GM12878 (cell line): Measurements from ENCODE around the gene GSS. TPM values are rescaled to one million over a fixed set of nuclear protein-coding genes. Genes with fewer than 3 reads are reported as not detected.

Experiments
- FOXM1 ChIP-seq: IDR thresholded peaks from 2 replicates; pipeline ENCODE4 v1.6.1; 2012; ENCODE audit warnings: low read depth, mild to moderate bottlenecking, inconsistent platforms, low read length, moderate library complexity
- ZBTB11 ChIP-seq: fragments of 450-650 bp; formaldehyde crosslinking; IDR thresholded peaks from 2 replicates; pipeline ENCODE4 v1.5.0; 2022; ENCODE audit warnings: mild to moderate bottlenecking, missing genetic modification characterization
- ZBTB4 ChIP-seq: fragments of 450-650 bp; formaldehyde crosslinking; IDR thresholded peaks from 2 replicates; pipeline ENCODE4 v1.4.0; 2022; ENCODE audit warnings: mild to moderate bottlenecking, moderate library complexity
- ZNF24 ChIP-seq: fragments of 450-650 bp; IDR thresholded peaks from 2 replicates; pipeline ENCODE4 v1.6.1; 2017; ENCODE audit warnings: antibody characterized with exemption, mild to moderate bottlenecking
- polyA plus RNA-seq, 11 experiments: library from polyadenylated mRNA; depleted of rRNA in 4 of 11; unstranded in 6 of 11; stranded (reverse) in 5 of 11; fragments of >200 nt; fragmentation: Nextera tagmentation in 4 of 11; fragmentation: Illumina TruSeq in 1 of 11; extraction: Ambion mirVana in 4 of 11; extraction: Trizol in 1 of 11; gene quantifications; 1 replicate in 1 of 11; 2 replicates in 10 of 11; pipeline versions ENCODE4 v1.2.1 to v1.2.3, GENCODE V29; 2011 to 2016; ENCODE audit warnings: inconsistent platforms in 2 of 11, missing spikeins in 2 of 11, low read depth in 1 of 11
- total RNA-seq, 4 experiments: library from RNA; depleted of rRNA in 3 of 4; stranded (reverse); fragments of >200 nt in 3 of 4; fragmentation: Illumina TruSeq in 1 of 4; extraction: Trizol in 1 of 4; gene quantifications; 2 replicates each; pipeline versions ENCODE4 v1.2.1 to v1.2.3, GENCODE V29; 2013 to 2021
- TF ChIP-seq, protein P1 (sequence below): fragments of 450-650 bp; IDR thresholded peaks from 2 replicates; pipeline ENCODE4 v1.6.1; 2016; ENCODE audit warnings: mild to moderate bottlenecking

GSS gene
- total and polyA plus RNA-seq, 10 of the 15 experiments (the other 5 are each of a cell fraction or from before 2014, with no cell fraction given): 12.7 to 120 (median 67.4) TPM

- peak; percentile 88 for TF ChIP-seq ZNF24
- TF ChIP-seq, protein P1, sequence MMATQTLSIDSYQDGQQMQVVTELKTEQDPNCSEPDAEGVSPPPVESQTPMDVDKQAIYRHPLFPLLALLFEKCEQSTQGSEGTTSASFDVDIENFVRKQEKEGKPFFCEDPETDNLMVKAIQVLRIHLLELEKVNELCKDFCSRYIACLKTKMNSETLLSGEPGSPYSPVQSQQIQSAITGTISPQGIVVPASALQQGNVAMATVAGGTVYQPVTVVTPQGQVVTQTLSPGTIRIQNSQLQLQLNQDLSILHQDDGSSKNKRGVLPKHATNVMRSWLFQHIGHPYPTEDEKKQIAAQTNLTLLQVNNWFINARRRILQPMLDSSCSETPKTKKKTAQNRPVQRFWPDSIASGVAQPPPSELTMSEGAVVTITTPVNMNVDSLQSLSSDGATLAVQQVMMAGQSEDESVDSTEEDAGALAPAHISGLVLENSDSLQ: peak; percentile 87
- no peak for TF ChIP-seq ZBTB4 (CRISPR knock-in tag)
- no peak for TF ChIP-seq FOXM1
- TF ChIP-seq ZBTB11 (CRISPR knock-in tag): no peak
- TF ChIP-seq, all 136 proteins: peak for 43
Observed at GRCh38 chr20:34955231-34956040, at the start of gene GSS, which contains the start of gene MYH7B (continued).
